ENCODE data around the gene NTN4.
"Not testable (repeated sequence)": the region's sequence is repeated elsewhere in the genome, so short reads cannot be mapped to it uniquely, and the experiment has no call there.

The NTN4 gene

GRCh38 chr12:95790033-95790916, at the start of gene NTN4:
Gene NTN4, minus strand, starts transcription at chr12:95790764. Its CDS starts 455 bp downstream, at chr12:95790309.
- DNase-seq (ENCODE audit: low read depth in 3 of 3) = no peak

GRCh38 chr12:95838125-95838524, 47.6 kb upstream of the NTN4 start:
- no peak for DNase-seq (ENCODE audit: low read depth in 3 of 3)

GRCh38 chr12:95837240-95838038, 46.9 kb upstream of the NTN4 start:
- no peak for DNase-seq (ENCODE audit: low read depth in 3 of 3)

GRCh38 chr12:95836630-95837239, 46.2 kb upstream of the NTN4 start:
- no peak for DNase-seq (ENCODE audit: low read depth in 3 of 3)

- no peak for DNase-seq (ENCODE audit: low read depth in 3 of 3)
Observed at GRCh38 chr12:95836185-95836609, 45.6 kb upstream of the NTN4 start.

GRCh38 chr12:95834572-95834971, 44.0 kb upstream of the NTN4 start:
- DNase-seq (ENCODE audit: low read depth in 3 of 3) = no peak

- DNase-seq (ENCODE audit: low read depth in 3 of 3) = no peak
Observed at GRCh38 chr12:95830335-95831089, 39.9 kb upstream of the NTN4 start.

- DNase-seq (ENCODE audit: low read depth in 3 of 3) = no peak
Observed at GRCh38 chr12:95829395-95829794, 38.8 kb upstream of the NTN4 start.

- DNase-seq (ENCODE audit: low read depth in 3 of 3) = no peak
Observed at GRCh38 chr12:95820096-95820703, 29.6 kb upstream of the NTN4 start.

GRCh38 chr12:95815632-95816212, 25.2 kb upstream of the NTN4 start:
- DNase-seq (ENCODE audit: low read depth in 3 of 3) = no peak

GRCh38 chr12:95812155-95812554, 21.6 kb upstream of the NTN4 start:
- not testable (repeated sequence) for DNase-seq (ENCODE audit: low read depth in 3 of 3)

GRCh38 chr12:95810411-95810810, 19.8 kb upstream of the NTN4 start:
- no peak for DNase-seq (ENCODE audit: low read depth in 3 of 3)

GRCh38 chr12:95809000-95809680, 18.6 kb upstream of the NTN4 start:
- DNase-seq (ENCODE audit: low read depth in 3 of 3) = no peak

GRCh38 chr12:95808146-95808545, 17.6 kb upstream of the NTN4 start:
- no peak for DNase-seq (ENCODE audit: low read depth in 3 of 3)

GRCh38 chr12:95805864-95806671, 15.5 kb upstream of the NTN4 start:
- DNase-seq (ENCODE audit: low read depth in 3 of 3) = no peak

GRCh38 chr12:95804291-95804690, 13.7 kb upstream of the NTN4 start:
- no peak for DNase-seq (ENCODE audit: low read depth in 3 of 3)

- DNase-seq (ENCODE audit: low read depth in 3 of 3) = no peak
Observed at GRCh38 chr12:95803817-95804216, 13.3 kb upstream of the NTN4 start.

- DNase-seq (ENCODE audit: low read depth in 3 of 3) = no peak
Observed at GRCh38 chr12:95802482-95803270, 12.1 kb upstream of the NTN4 start.

- no peak for DNase-seq (ENCODE audit: low read depth in 3 of 3)
Observed at GRCh38 chr12:95796982-95797289, 6.4 kb upstream of the NTN4 start.

Data from stimulated activated CD4-positive, alpha-beta T cell treated with anti-CD3 and anti-CD28 coated beads, TNF-alpha, amount 100 ng/mL, for 4 hours (primary cell).